GM19099 (cell line): ENCODE results near the gene NRDC.

Experiments used
- POLR2A ChIP-seq: IDR thresholded peaks from 3 replicates; pipeline ENCODE4 v1.6.1; 2011; ENCODE audit warnings: low read depth; ENCODE audit not compliant: insufficient read length; ENCODE audit errors: extremely low read depth

Gene NRDC, protein sequence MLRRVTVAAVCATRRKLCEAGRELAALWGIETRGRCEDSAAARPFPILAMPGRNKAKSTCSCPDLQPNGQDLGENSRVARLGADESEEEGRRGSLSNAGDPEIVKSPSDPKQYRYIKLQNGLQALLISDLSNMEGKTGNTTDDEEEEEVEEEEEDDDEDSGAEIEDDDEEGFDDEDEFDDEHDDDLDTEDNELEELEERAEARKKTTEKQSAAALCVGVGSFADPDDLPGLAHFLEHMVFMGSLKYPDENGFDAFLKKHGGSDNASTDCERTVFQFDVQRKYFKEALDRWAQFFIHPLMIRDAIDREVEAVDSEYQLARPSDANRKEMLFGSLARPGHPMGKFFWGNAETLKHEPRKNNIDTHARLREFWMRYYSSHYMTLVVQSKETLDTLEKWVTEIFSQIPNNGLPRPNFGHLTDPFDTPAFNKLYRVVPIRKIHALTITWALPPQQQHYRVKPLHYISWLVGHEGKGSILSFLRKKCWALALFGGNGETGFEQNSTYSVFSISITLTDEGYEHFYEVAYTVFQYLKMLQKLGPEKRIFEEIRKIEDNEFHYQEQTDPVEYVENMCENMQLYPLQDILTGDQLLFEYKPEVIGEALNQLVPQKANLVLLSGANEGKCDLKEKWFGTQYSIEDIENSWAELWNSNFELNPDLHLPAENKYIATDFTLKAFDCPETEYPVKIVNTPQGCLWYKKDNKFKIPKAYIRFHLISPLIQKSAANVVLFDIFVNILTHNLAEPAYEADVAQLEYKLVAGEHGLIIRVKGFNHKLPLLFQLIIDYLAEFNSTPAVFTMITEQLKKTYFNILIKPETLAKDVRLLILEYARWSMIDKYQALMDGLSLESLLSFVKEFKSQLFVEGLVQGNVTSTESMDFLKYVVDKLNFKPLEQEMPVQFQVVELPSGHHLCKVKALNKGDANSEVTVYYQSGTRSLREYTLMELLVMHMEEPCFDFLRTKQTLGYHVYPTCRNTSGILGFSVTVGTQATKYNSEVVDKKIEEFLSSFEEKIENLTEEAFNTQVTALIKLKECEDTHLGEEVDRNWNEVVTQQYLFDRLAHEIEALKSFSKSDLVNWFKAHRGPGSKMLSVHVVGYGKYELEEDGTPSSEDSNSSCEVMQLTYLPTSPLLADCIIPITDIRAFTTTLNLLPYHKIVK

DNA sequence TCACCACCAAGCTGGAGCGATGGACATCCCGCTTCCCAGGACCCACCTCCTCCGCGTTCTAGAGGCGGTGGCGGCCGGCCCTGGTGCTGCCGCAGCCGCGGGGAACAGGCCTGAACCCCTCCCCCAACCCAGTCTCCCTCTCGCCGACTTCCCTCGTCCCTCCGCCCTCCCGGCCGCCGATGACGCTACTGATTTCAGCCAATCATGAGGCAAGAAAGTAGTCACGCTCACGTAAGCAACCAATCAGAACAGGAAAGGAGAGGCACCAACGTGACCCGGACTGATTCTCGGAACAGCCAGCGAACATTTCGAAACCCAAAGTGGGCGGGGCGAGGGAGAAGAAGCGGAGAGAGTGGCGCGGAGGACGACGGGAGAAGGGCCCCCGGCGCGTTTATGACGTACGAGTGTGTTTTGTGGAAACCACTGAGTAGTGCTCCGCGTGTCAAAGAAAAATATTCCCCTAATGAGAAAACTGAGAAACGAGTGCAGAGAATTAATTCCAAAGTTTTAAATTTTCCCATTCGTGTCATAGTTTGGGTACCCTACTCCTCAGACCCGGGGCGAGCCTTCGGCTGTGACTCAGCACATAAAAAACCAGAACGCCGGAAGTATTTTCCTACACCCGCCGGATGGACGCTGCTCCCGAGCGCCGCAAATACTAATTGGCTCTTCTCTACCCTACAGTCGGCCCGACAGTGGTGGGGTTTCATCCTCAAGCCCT, at the start of gene NRDC:
TSS of gene NRDC (minus strand) at position 112 of the 721 bp plus-strand sequence. CDS start 112 bp downstream, outside the sequence.
- peak; percentile 94 for TF ChIP-seq POLR2A

DNA sequence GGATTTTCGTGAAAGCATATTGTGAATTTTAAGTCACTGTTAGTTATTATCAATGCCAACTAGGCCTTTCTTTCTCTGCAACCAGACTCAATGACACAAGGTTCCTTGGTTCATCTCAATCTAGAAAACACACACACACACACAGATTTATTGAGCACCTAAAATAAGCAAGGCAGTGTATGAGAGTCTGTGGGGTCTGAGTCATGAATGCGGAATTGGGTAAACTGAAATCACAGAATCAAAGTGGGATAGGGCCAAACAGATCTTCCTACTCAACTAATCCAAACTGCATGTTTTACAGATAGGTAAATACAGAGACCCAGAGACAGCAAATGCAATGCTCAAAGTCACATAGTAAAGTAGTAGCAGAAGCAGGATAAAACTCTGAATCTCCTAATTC, 48.5 kb upstream of the NRDC start:
- TF ChIP-seq POLR2A: no peak

DNA sequence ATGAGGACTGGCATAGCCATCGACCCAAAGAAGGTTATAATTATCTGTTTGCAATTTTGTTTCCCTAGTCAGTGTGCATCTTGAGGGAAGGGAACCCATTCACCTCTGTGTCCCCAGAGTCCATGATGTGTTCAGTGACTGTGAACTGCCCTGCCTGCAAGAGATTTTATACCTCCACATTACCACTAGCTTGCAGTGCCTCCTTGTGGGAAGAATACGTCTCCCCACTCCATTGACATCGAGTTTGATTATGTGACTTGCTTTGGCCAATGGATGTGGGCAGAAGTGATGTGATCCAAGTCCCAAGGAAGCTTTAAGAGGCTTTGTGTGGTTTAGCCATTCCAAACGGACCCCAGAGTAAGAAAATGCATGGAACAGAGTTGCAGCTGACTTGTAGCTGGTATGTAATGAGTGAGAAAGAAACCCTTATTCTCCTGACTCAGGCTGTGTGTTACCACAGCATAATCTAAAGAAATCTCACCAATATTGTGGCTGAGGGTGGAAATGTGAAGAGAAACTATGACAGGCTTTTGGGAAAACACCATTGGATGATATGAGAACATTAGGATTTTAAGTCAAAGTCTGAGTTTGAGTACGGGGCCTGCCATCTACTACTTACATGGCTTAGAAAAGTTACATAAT, 47.8 kb upstream of the NRDC start:
- no peak for TF ChIP-seq POLR2A

DNA sequence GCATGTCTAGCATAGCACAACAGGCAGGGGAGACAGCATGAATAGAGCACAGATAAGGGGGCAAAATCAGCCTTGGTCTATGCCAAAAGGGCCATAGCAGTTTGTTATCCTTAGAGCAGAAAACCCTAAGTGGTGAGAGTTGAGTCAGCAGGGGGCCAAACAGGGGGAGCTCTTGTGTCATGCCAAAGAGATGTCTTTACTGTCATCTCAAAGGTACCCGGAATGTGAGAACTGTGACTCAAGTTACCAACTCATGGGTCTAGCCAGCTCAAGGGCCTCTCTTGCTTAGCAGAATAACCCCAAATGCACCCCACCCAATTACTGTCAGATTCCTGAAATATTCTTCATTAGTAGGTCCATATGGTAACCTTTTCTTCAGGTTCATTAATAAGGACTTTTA, 45.9 kb upstream of the NRDC start:
- TF ChIP-seq POLR2A: no peak

DNA sequence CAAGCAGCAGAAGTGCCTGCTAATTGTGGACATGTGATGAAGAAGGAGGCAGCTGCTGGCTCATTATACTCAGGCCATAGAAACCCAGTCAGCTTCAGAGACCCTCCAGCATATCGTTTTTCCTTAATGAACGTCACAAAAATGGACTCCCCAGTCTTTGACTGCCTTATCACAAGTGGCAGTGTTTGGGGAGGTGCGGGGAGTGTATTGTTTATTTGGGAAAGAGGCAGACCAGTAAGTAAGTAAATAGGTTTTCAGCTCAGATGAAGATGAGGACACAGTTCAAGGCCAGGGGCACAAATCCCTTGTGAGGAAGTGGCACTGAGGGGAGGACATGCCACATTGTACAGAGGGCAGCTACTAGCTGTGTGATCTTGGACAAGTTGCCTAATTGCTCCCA, 43.5 kb upstream of the NRDC start:
- TF ChIP-seq POLR2A: no peak

DNA sequence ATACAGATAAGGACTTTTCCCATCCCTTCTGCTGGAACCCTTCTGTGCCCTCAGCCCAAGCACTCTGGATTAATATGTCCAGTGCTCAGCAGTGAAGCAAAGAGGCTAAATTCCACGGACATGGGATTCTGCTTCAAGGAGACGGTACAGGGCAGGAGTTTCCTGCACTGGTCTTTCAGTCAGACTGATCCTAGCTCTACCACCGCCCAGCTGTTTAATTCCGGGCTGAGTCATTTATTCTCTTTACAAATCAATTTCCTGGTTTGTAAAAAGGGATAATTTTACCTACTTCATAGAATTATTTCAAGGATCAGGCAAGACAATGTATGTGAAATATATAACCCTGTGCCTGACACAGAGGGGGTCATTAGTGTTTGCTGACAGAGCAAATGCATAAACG, 41.6 kb upstream of the NRDC start:
- TF ChIP-seq POLR2A: no peak

DNA sequence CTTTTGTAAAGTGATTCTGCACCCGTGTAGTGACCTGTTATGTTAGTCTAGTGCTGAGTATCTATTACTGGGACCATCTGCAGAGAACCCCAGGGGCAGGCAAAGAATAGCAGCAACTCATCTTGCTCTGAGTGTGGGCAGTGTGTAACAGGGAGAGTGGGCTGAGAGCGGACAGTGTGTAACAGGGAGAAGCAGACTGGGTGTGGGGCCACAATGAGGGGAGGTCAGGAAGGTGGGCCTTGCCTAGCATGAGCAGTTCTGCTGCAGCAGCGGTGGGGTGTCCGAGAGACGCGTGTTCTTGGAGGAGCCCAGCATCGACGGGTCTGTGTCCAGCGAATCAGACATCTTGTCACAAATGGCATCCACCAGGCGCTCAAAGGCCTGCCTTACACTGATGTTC, 41.2 kb upstream of the NRDC start:
- TF ChIP-seq POLR2A: no peak

DNA sequence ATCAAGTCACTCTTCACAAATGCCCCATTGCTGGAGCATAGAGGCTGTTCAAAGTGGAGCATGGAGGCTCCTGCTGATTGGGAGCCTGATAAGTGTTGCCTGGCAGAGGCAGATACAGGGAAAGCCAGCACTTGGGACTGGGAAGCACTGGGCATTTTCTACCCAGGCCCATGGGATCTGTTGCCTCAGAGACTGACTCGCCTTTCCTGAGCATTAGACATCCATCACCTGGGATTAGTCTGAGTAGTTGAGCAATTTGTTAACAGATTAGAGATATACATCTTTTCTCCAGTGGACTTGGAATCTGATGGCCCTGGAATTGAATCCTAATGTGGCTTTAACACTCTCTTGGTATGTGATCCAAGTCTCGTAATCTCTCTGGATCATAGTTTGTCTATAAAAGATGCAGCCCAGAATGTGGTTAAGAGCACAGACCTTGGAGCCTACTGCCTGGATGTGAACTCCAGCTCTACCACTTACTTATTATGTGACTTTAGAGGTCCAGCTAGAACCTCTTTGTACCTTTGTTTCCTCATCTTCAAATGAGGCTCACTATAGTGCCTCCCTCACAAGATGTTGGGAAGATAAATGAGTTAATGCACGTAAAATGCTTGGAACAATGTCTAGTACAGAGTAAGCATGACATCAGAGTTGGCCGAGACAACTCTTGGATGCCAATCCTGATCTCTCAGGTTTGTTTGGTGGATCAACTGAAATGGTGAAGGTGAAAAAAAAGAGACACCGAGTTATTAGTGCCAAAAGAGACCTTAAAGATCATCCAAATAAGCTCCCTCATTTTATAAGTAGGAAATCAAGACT, 38.3 kb upstream of the NRDC start:
- TF ChIP-seq POLR2A: no peak

DNA sequence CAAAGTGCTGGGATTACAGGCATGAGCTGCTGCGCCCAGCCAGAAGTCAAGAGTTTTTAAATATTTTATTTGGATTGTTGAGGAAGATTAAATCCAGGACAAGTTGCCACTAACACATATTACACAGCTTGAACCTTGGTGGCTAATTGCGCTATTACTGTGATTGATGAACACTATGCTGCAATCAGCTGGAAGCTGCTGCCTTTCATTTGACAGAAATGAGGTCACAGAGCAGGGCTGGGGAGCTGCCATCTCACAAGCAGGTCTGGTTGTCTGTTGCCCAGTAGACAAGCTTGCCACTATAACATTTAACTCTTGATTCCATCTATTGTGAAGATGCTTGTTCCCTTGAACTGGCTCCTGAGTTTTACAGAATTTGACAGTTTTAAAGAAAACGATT, 37.4 kb upstream of the NRDC start:
- no peak for TF ChIP-seq POLR2A

DNA sequence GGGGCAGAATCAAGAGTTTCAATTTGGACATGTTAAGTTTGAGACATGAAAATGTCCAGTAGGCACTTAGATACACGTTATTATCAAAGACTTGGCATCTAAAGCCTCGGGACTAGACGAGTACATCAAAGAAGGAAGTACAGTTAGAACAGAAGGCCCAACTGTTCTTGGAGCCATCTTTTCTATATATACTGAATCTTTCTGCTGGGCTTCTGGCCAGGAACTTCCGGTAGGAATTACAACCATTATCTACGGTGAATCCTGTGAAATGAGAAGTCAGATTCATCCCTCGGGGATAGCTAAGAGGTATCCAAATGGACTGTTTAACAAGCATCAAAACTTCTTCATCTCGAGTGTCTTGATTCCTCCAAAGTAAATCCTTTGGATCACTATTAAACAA, 34.4 kb upstream of the NRDC start:
- TF ChIP-seq POLR2A: no peak

DNA sequence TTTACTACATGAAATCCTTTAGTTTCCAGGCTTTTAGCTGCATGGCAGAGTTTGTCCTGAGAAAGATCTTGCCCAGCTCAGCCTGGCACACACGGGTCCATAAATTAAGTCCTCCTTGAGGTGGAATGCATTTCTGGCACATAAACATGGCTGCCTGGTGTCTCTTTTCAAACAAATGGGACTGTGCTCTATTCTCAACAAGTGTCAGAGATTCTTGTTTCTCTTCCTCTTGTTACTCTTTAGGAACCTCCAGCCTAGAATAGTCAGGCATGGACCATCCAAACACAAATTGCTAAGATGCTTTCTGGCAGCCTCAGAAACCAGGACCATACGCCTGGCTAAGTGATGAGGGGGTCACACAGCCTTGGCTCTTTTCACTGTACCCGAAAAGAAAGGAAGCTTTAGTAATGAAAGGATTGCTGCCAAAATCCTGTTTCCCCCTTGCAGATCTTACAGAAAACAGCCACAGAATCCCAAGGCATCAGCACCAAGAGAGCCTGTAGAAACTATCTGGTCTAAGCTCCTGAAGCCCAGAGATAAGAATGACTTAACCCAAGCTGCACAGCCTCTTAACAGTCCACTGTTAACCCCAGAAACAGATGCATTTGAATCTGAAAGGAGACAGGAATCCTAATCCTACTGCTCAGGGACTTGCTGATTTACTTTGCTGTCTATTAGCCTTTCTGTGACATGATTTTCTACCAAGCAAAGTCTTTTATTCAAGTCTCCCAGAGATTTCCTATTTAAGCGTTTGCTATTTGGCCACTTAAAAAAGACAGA, 31.9 kb upstream of the NRDC start:
- no peak for TF ChIP-seq POLR2A

DNA sequence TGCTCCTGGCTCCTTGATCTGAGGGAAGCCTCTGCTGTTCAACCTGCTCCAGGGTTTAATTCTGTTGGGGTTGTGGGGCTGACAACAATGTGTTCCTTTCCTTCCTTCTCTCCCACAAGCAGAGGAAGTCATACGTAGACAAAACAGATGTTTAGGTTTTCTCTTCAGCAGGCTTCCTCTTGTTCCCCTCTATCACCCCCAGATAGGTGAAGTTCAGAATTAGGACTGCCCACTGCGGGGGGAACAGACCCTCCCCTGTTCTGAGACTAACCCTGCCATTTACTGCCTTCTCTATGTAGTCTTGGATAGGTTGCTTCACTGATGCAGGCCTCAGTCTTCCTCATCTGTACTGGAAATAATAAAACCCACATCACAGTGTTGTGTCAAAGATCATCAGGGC, 30.0 kb upstream of the NRDC start:
- no peak for TF ChIP-seq POLR2A

DNA sequence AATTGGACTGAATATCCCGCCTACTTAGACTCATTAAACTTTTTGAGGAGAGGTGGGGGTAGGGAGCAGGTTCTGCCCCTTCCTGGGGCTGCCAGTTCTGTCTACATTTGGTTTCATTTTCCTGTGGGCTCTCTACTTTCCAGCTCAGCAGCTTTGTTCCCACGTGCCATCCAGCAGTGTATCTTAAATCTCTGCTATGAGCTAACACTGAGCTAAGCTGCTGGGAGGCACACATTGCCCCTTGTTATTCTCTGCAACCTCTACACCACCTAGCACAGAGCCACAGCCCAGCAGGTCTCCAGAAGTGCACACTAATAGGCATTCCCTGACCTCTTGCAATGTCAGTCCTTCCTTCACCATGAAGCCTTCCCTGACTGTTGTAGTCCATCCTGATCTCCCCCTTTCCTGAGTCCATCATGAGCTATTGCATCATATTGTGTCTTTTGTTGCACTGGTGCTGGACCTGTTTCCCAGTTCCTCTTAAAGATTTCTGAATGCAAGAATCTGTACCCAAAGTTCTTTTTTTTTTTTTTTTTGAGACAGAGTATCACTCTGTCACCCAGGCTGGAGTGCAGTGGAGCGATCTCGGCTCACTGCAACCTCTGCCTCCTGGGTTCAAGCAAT, 28.7 kb upstream of the NRDC start:
- no peak for TF ChIP-seq POLR2A
